H1 (cell line): ENCODE results near the gene EIPR1.

ENCODE experiments used
- ATF3 ChIP-seq: IDR thresholded peaks from 2 replicates; pipeline ENCODE4 v1.6.1; 2011; ENCODE audit warnings: low read depth, mild to moderate bottlenecking, low read length; ENCODE audit not compliant: insufficient read depth
- CTCF ChIP-seq, 3 experiments: IDR thresholded peaks; 1 replicate in 2 of 3; 2 replicates in 1 of 3; pipeline versions ENCODE4 v1.5.1 to v1.6.1; 2011; ENCODE audit warnings: low read length in 3 of 3, mild to moderate bottlenecking in 3 of 3, inconsistent platforms in 2 of 3, low read depth in 1 of 3, moderate library complexity in 1 of 3; ENCODE audit not compliant: insufficient read depth in 1 of 3; ENCODE audit errors: control extremely low read depth in 1 of 3
- GABPA ChIP-seq: IDR thresholded peaks from 2 replicates; pipeline ENCODE4 v1.6.1; 2011; ENCODE audit warnings: mild to moderate bottlenecking, low read length, moderate library complexity, borderline replicate concordance; ENCODE audit not compliant: insufficient read depth
- HDAC2 ChIP-seq, 2 experiments: fragments of 300-600 bp in 1 of 2; sonication (generic) in 1 of 2; IDR thresholded peaks; 2 replicates each; pipeline ENCODE4 v1.6.1; 2011 to 2012; ENCODE audit warnings: low read depth in 2 of 2, low read length in 2 of 2, mild to moderate bottlenecking in 2 of 2, moderate library complexity in 2 of 2, borderline replicate concordance in 1 of 2, inconsistent platforms in 1 of 2

GRCh38 chr2:3317277-3317685, 60.3 kb downstream of the EIPR1 start:
- TF ChIP-seq GABPA (no peak), HDAC2 (IDR thresholded peaks at IDR 0.05; ENCODE audit: borderline replicate concordance in 1 of 2, low read depth in 2 of 2, low read length in 2 of 2) (no peak), CTCF (IDR thresholded peaks at IDR 0.05; ENCODE audit: control extremely low read depth in 1 of 3, insufficient read depth in 1 of 3, low read depth in 1 of 3, low read length in 3 of 3) (no peak), ATF3 (no peak)
